GM12878 (cell line): ENCODE data around the gene SKIDA1. TPM values are rescaled to one million over a fixed set of nuclear protein-coding genes. Genes with fewer than 3 reads are reported as not detected.

Source experiments
- ATAC-seq: fragments of 200-7000 bp; cut with Tn5 transposase; 3 replicates; pipeline ENCODE4 v1.9.1; 2020; ENCODE audit warnings: mild to moderate bottlenecking, moderate library complexity
- BruUV-seq: library from RNA; stranded (reverse); fragments of 400-500 nt; replicated peaks from 2 replicates; lab custom pipeline; 2021; lab: Mats Ljungman, UMichigan
- CTCF ChIA-PET: fragments of 300-600 bp; sonication (Branson Sonifier 250); formaldehyde crosslinking; extraction: SDS; loops from one replicate; lab custom pipeline; 2021; ENCODE audit warnings: inconsistent platforms; lab: Yijun Ruan, JAX
- POLR2A ChIA-PET: fragments of 350-600 bp; formaldehyde crosslinking; extraction: SDS; loops from one replicate; lab custom pipeline; 2021; ENCODE audit warnings: inconsistent platforms; lab: Charles Lee
- RAD21 ChIA-PET: fragments of 300-600 bp; sonication (Branson Sonifier 250); formaldehyde crosslinking; loops from one replicate; lab custom pipeline; 2023; ENCODE audit warnings: antibody characterized with exemption; ENCODE audit not compliant: unreplicated experiment; lab: Charles Lee
- SMC1A ChIA-PET: fragments of 300-600 bp; sonication (Branson Sonifier 250); formaldehyde crosslinking; loops from one replicate; lab custom pipeline; 2023; ENCODE audit not compliant: unreplicated experiment, uncharacterized antibody; lab: Charles Lee
- DNase-seq: peaks from one replicate; pipeline ENCODE4 v3.0.0-alpha.2; 2011; ENCODE audit warnings: low read depth, low spot score
- FAIRE-seq: peaks from 3 replicates; lab custom pipeline; 2011; peaks lifted over from hg19 to GRCh38; lab: Jason Lieb, UNC
- H2AFZ ChIP-seq: 2 replicates; pipeline ENCODE4 v1.6.0; 2011; ENCODE audit warnings: low read depth, low read length, control low read depth; ENCODE audit not compliant: control insufficient read depth
- H3K27ac ChIP-seq: 2 replicates; pipeline ENCODE4 v1.5.1; 2011; ENCODE audit warnings: control low read depth; ENCODE audit not compliant: control insufficient read depth, insufficient read depth
- H3K27me3 ChIP-seq, 2 experiments: replicated peaks in 1 of 2; 2 replicates each; pipeline versions ENCODE4 v1.6.0 to v1.6.1; 2011; ENCODE audit warnings: low read length in 1 of 2; ENCODE audit not compliant: control insufficient read depth in 2 of 2, insufficient read depth in 2 of 2
- H3K36me3 ChIP-seq, 2 experiments: 2 replicates each; pipeline ENCODE4 v1.5.1; 2011; ENCODE audit warnings: low read length in 1 of 2; ENCODE audit not compliant: control insufficient read depth in 2 of 2, insufficient read depth in 2 of 2
- H3K4me1 ChIP-seq: 2 replicates; pipeline ENCODE4 v1.6.1; 2011; ENCODE audit warnings: mild to moderate bottlenecking, low read length, moderate library complexity, mixed read lengths; ENCODE audit not compliant: control insufficient read depth, insufficient read depth
- H3K4me2 ChIP-seq: 2 replicates; pipeline ENCODE4 v1.6.0; 2011; ENCODE audit warnings: control low read depth; ENCODE audit not compliant: control insufficient read depth, insufficient read depth
- H3K4me3 ChIP-seq: fragments of 200-600 bp; sonication (generic); 2 replicates; pipeline ENCODE4 v1.5.1; 2016
- H3K79me2 ChIP-seq: 2 replicates; pipeline ENCODE4 v1.6.0; 2011; ENCODE audit warnings: low read length; ENCODE audit not compliant: control insufficient read depth, insufficient read depth
- H3K9ac ChIP-seq: 2 replicates; pipeline ENCODE4 v1.8.0; 2011; ENCODE audit warnings: low read length, control low read depth, mixed read lengths; ENCODE audit not compliant: control insufficient read depth, insufficient read depth
- H3K9me3 ChIP-seq: replicated peaks from 3 replicates; pipeline ENCODE4 v1.5.1; 2011; ENCODE audit warnings: mild to moderate bottlenecking, low read length; ENCODE audit not compliant: control insufficient read depth, insufficient read depth
- H4K20me1 ChIP-seq: 2 replicates; pipeline ENCODE4 v1.6.0; 2011; ENCODE audit not compliant: control insufficient read depth, insufficient read depth
- E4F1 ChIP-seq: fragments of 450-650 bp; IDR thresholded peaks from 2 replicates; pipeline ENCODE4 v1.6.1; 2018; ENCODE audit warnings: borderline replicate concordance, mild to moderate bottlenecking; ENCODE audit not compliant: partially characterized antibody
- EED ChIP-seq: sonication (generic); IDR thresholded peaks from 2 replicates; pipeline ENCODE4 v1.6.1; 2016; ENCODE audit warnings: antibody characterized with exemption, low read depth
- JUNB ChIP-seq: IDR thresholded peaks from 2 replicates; pipeline ENCODE4 v1.6.1; 2016; ENCODE audit warnings: antibody characterized with exemption, mild to moderate bottlenecking
- KLF5 ChIP-seq: fragments of 450-650 bp; IDR thresholded peaks from 2 replicates; pipeline ENCODE4 v1.6.1; 2014; ENCODE audit warnings: mild to moderate bottlenecking; ENCODE audit not compliant: partially characterized antibody
- MYC ChIP-seq: IDR thresholded peaks from 2 replicates; pipeline ENCODE4 v1.6.1; 2011; ENCODE audit warnings: mild to moderate bottlenecking, low read length, moderate library complexity, inconsistent platforms; ENCODE audit not compliant: insufficient read depth, insufficient replicate concordance, insufficient read length, severe bottlenecking
- NKRF ChIP-seq: fragments of 450-650 bp; conservative IDR thresholded peaks from 2 replicates; pipeline ENCODE4 v1.6.1; 2017; ENCODE audit warnings: mild to moderate bottlenecking, moderate library complexity
- PBX3 ChIP-seq: IDR thresholded peaks from 2 replicates; pipeline ENCODE4 v1.6.1; 2011; ENCODE audit warnings: mild to moderate bottlenecking, low read depth, low read length, moderate library complexity; ENCODE audit not compliant: insufficient replicate concordance
- PRDM15 ChIP-seq: fragments of 450-650 bp; formaldehyde crosslinking; IDR thresholded peaks from 2 replicates; pipeline ENCODE4 v1.4.0; 2020; ENCODE audit warnings: mild to moderate bottlenecking, moderate library complexity
- SP1 ChIP-seq: IDR thresholded peaks from one replicate; pipeline ENCODE4 v1.6.1; 2011; ENCODE audit warnings: low read depth, low read length
- SREBF2 ChIP-seq: IDR thresholded peaks from 2 replicates; pipeline ENCODE4 v1.6.1; 2012; ENCODE audit warnings: mild to moderate bottlenecking, low read length
- TCF12 ChIP-seq: IDR thresholded peaks from 2 replicates; pipeline ENCODE4 v1.6.1; 2011; ENCODE audit warnings: low read depth, mild to moderate bottlenecking, low read length
- WRNIP1 ChIP-seq: IDR thresholded peaks from 2 replicates; pipeline ENCODE4 v1.6.1; 2011; ENCODE audit warnings: low read depth, low read length, improper control_type of control experiment, borderline replicate concordance
- WGBS: methylation state at CpG from one replicate; pipeline ENCODE4 v1.1.6; 2016; ENCODE audit warnings: low lambda C conversion rate; ENCODE audit not compliant: insufficient replicate concordance, insufficient coverage; ENCODE audit errors: missing lambda C conversion rate; 5-methylcytosine and 5-hydroxymethylcytosine counted together
- in situ Hi-C: fragments of 300-500 bp; cut with MboI; formaldehyde crosslinking; loops from 9 replicates; pipeline ENCODE4 v1.14.3; 2018; ENCODE audit warnings: mixed read lengths
- intact Hi-C: fragments of 100-400 bp; cut with micrococcal nuclease; formaldehyde crosslinking; loops from one replicate; pipeline ENCODE4 v1.14.2; 2022; ENCODE audit not compliant: unreplicated experiment
- polyA plus RNA-seq, 11 experiments: library from polyadenylated mRNA; depleted of rRNA in 4 of 11; unstranded in 6 of 11; stranded (reverse) in 5 of 11; fragments of >200 nt; fragmentation: Nextera tagmentation in 4 of 11; fragmentation: Illumina TruSeq in 1 of 11; extraction: Ambion mirVana in 4 of 11; extraction: Trizol in 1 of 11; gene quantifications; 1 replicate in 1 of 11; 2 replicates in 10 of 11; pipeline versions ENCODE4 v1.2.1 to v1.2.3, GENCODE V29; 2011 to 2016; ENCODE audit warnings: inconsistent platforms in 2 of 11, missing spikeins in 2 of 11, low read depth in 1 of 11
- total RNA-seq, 4 experiments: library from RNA; depleted of rRNA in 3 of 4; stranded (reverse); fragments of >200 nt in 3 of 4; fragmentation: Illumina TruSeq in 1 of 4; extraction: Trizol in 1 of 4; gene quantifications; 2 replicates each; pipeline versions ENCODE4 v1.2.1 to v1.2.3, GENCODE V29; 2013 to 2021

SKIDA1 gene
- total and polyA plus RNA-seq, 10 of the 15 experiments (the other 5 are each of a cell fraction or from before 2014, with no cell fraction given) = 0.05 to 0.90 (median 0.28) TPM

GRCh38 chr10:21556527-21556926, 31.0 kb upstream of the SKIDA1 start:
- H3K36me3 ChIP-seq = peaks cover 1 to 26% of the 10 kb centered on the region in 2 experiments; a peak in 3 of 4 replicates
- no peak overlapping the region for H3K4me3 ChIP-seq
- H4K20me1 ChIP-seq = no peaks in the 10 kb centered on the region
- POLR2A ChIA-PET = interaction anchor here (0.5 kb wide), 1 partner anchor 334 kb away, joined by 3 read pairs; no protein-coding TSS in a partner anchor
- no peak overlapping the region for H3K4me2 ChIP-seq
- H3K4me1 ChIP-seq = no peaks in the 10 kb centered on the region
- DNase-seq (no peak), FAIRE-seq (no peak), ATAC-seq (no peak)
- no peak overlapping the region for H3K9ac ChIP-seq
- no peak overlapping the region for H3K27ac ChIP-seq
- RAD21 ChIA-PET = no interaction called here
- in situ Hi-C loops (no loop called here), intact Hi-C loops (no loop called here)
- WGBS = 86% methylated on average over 8 of the region's 8 CpGs
- CTCF ChIA-PET = no interaction called here
- H3K79me2 ChIP-seq = peaks cover 2% of the 10 kb centered on the region
- H2AFZ ChIP-seq = no peak overlapping the region
- no TSS peak for BruUV-seq
- no peaks in the 10 kb centered on the region for H3K27me3 ChIP-seq
- no peaks in the 10 kb centered on the region for H3K9me3 ChIP-seq
- SMC1A ChIA-PET = no interaction called here
- TF ChIP-seq PRDM15 (no peak), NKRF (no peak), SREBF2 (no peak), KLF5 (no peak), PBX3 (no peak), MYC (no peak), TCF12 (no peak), SP1 (no peak), E4F1 (no peak), WRNIP1 (no peak), EED (no peak), JUNB (no peak)
